Left ventricle myocardium inferior (tissue), 1 donor: ENCODE data around the gene CIAO3. TPM values are rescaled to one million over a fixed set of nuclear protein-coding genes. Genes with fewer than 3 reads are reported as not detected.

Experiments
- DNase-seq: peaks from one replicate; pipeline ENCODE4 v3.0.0-alpha.2; 2020
- H3K27ac ChIP-seq: fragments of 200-600 bp; replicated peaks from 2 replicates; pipeline ENCODE4 v1.8.0; 2021
- H3K27me3 ChIP-seq: fragments of 200-600 bp; 2 replicates; pipeline ENCODE4 v1.8.0; 2021; ENCODE audit warnings: low read depth
- H3K36me3 ChIP-seq: fragments of 200-600 bp; 2 replicates; pipeline ENCODE4 v1.8.0; 2021
- H3K4me1 ChIP-seq: fragments of 200-600 bp; 2 replicates; pipeline ENCODE4 v1.8.0; 2021
- H3K4me3 ChIP-seq: fragments of 200-600 bp; 2 replicates; pipeline ENCODE4 v1.8.0; 2021; ENCODE audit warnings: mild to moderate bottlenecking, moderate library complexity
- H3K9me3 ChIP-seq: fragments of 200-600 bp; replicated peaks from 2 replicates; pipeline ENCODE4 v1.8.0; 2021
- CTCF ChIP-seq: fragments of 200-600 bp; IDR thresholded peaks from 2 replicates; pipeline ENCODE4 v1.8.0; 2021; ENCODE audit warnings: antibody characterized with exemption, mild to moderate bottlenecking, borderline replicate concordance
- intact Hi-C: fragments of 100-400 bp; cut with micrococcal nuclease; formaldehyde crosslinking; loops from one replicate; pipeline ENCODE4 v1.11.0; 2022
- total RNA-seq: library from RNA; stranded (reverse); fragmentation: NEBNext Ultra II Directional; extraction: Animal tissue kit (Norgen Biotek cat#: 25700); gene quantifications from one replicate; pipeline ENCODE4 v1.2.1, GENCODE V29; 2021
- donor health status: DM: no; HTN: yes; CAD: no; lungs with severe emphysema.

The CIAO3 gene
- total RNA-seq, 1 donor from 2014 or later: 30.3 TPM

DNA sequence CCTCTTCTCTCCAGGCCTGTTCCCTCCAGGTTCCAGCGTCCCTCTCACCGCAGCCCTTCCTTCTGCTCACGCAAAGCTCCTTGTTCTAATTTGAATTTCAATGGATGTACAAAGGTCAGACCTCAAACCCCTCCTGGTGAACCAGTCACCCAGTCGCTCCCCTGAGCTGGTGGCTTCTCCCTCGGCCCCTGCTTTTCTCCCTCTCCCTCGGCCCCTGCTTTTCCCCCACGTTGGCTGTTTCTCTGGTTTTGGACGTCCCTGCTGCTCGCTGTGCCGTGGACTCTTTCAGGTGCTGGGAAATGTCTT is 11.2 kb upstream of the CIAO3 start:
- H3K36me3 ChIP-seq: no peaks in the 10 kb centered on the region
- DNase-seq: no peak
- intact Hi-C loops: no loop called here
- H3K4me1 ChIP-seq: no peaks in the 10 kb centered on the region
- H3K4me3 ChIP-seq: no peak overlapping the region
- no peaks in the 10 kb centered on the region for H3K9me3 ChIP-seq
- H3K27me3 ChIP-seq: peaks cover 34% of the 10 kb centered on the region
- TF ChIP-seq CTCF: no peak
- H3K27ac ChIP-seq: no peak overlapping the region

DNA sequence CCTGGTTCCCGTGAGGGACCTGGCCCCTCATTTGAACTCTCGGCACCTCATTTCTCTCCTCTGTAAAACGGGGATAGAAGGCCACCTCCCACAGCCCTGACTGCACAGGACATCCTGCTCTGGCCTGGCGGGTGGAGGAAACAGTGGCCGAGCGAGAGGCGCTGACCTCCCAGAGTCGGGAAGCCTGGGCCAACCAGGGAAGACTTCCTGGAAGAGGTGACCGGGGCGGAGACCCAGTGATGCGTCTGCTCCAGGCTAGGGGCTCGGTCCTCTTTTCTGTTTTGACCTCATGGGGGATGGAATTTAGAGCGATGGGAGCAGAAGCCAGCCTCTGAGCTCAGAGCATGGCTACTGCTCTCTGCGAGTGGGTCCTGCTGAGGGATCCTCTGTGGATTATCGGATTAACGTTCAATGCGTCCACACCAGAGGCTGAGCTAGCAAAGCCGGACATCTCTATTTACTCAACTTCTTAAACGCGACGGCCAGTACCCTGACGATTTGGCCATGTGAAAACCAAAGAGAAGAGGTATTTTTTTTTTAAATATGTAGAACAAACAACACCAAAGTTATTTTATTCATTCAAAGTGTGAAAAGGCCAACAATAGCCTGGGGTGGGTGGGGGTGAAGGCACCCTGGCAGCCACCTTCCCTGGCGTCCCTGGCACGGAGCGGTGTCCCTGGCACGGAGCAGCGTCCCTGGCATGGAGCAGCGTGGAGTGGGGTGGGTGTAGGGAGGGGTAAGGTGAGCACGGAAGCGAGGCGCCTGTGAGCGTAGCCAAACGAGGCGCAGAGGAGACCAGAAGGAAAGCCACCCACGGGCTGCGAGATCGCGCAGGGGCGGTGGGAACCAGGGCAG is 10.6 kb upstream of the CIAO3 start:
- H3K4me3 ChIP-seq: no peak overlapping the region
- intact Hi-C loops: no loop called here
- no peak for TF ChIP-seq CTCF
- H3K4me1 ChIP-seq: no peaks in the 10 kb centered on the region
- H3K27me3 ChIP-seq: peaks cover 34% of the 10 kb centered on the region
- no peak overlapping the region for H3K27ac ChIP-seq
- DNase-seq: no peak
- H3K36me3 ChIP-seq: no peaks in the 10 kb centered on the region
- no peaks in the 10 kb centered on the region for H3K9me3 ChIP-seq

DNA sequence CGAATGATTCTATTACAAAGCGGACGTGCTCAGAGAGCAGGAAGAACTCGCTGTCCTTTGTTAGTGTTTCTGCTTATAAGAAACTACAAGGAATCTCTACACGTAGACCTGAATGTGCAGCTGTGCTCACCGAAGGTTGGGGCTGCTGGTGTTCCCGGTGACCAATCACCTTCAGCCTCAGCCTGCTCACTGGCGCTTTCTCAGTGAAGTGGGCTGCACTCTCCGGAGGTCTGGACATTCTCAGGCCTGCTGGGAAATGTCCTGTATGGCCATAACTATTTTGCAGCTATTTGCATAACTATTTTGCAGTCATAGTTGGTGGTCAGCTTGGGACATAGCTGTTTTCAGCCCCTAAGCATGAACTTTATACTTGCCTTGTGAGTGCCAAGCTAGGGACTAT is 9.7 kb upstream of the CIAO3 start:
- Histone ChIP-seq H3K27ac (no peak overlapping the region), H3K9me3 (no peaks in the 10 kb centered on the region), H3K36me3 (no peaks in the 10 kb centered on the region), H3K4me3 (no peak overlapping the region), H3K27me3 (peaks cover 38% of the 10 kb centered on the region), H3K4me1 (no peaks in the 10 kb centered on the region)
- intact Hi-C loops: no loop called here
- no peak for DNase-seq
- no peak for TF ChIP-seq CTCF

GRCh38 chr16:749010-749409 is 8.2 kb upstream of the CIAO3 start:
- H3K9me3 ChIP-seq: no peaks in the 10 kb centered on the region
- no peak overlapping the region for H3K4me3 ChIP-seq
- peaks cover 46% of the 10 kb centered on the region for H3K27me3 ChIP-seq
- no peaks in the 10 kb centered on the region for H3K4me1 ChIP-seq
- no peak for DNase-seq
- H3K27ac ChIP-seq: no peak overlapping the region
- no peaks in the 10 kb centered on the region for H3K36me3 ChIP-seq
- intact Hi-C loops: no loop called here
- no peak for TF ChIP-seq CTCF

- no peak for DNase-seq
- H3K27ac ChIP-seq: no peak overlapping the region
- H3K4me1 ChIP-seq: no peaks in the 10 kb centered on the region
- H3K4me3 ChIP-seq: no peak overlapping the region
- TF ChIP-seq CTCF: no peak
- intact Hi-C loops: no loop called here
- no peaks in the 10 kb centered on the region for H3K9me3 ChIP-seq
- peaks cover 45% of the 10 kb centered on the region for H3K27me3 ChIP-seq
- no peaks in the 10 kb centered on the region for H3K36me3 ChIP-seq
These were observed 7.4 kb upstream of the CIAO3 start for GRCh38 chr16:747978-748746.
